GM23338 (cell line): ENCODE data around the gene EPHX1.

Experiments used
- CREB1 ChIP-seq: fragments of 250-450 bp; sonication (Bioruptor Pico); IDR thresholded peaks from 2 replicates; pipeline ENCODE4 v1.5.0; 2020; ENCODE audit warnings: low read depth, mild to moderate bottlenecking, moderate library complexity
- CTCF ChIP-seq, 2 experiments: fragments of 200-600 bp in 1 of 2; sonication (generic) in 1 of 2; conservative IDR thresholded peaks; 2 replicates each; pipeline versions ENCODE4 v1.5.1 to v1.6.1; 2016 to 2017; ENCODE audit warnings: antibody characterized with exemption in 2 of 2, low read depth in 2 of 2, mild to moderate bottlenecking in 2 of 2, moderate library complexity in 1 of 2
- ETS1 ChIP-seq: IDR thresholded peaks from 2 replicates; pipeline ENCODE4 v1.6.1; 2016; ENCODE audit warnings: antibody characterized with exemption
- EZH2 ChIP-seq: fragments of 200-600 bp; sonication (generic); IDR thresholded peaks from one replicate; pipeline ENCODE4 v1.8.0; 2017; ENCODE audit warnings: antibody characterized with exemption, mild to moderate bottlenecking, low read depth; ENCODE audit not compliant: unreplicated experiment
- EZH2phosphoT487 ChIP-seq: fragments of 200-600 bp; sonication (generic); IDR thresholded peaks from one replicate; pipeline ENCODE4 v1.8.1; 2018; ENCODE audit warnings: antibody characterized with exemption; ENCODE audit not compliant: unreplicated experiment
- JUNB ChIP-seq: IDR thresholded peaks from one replicate; pipeline ENCODE4 v1.6.1; 2016; ENCODE audit warnings: antibody characterized with exemption; ENCODE audit not compliant: unreplicated experiment
- NANOG ChIP-seq: IDR thresholded peaks from 2 replicates; pipeline ENCODE4 v1.6.1; 2016; ENCODE audit warnings: antibody characterized with exemption, borderline replicate concordance
- POLR2AphosphoS5 ChIP-seq: IDR thresholded peaks from 2 replicates; pipeline ENCODE4 v1.6.1; 2016; ENCODE audit warnings: antibody characterized with exemption, low read depth
- REST ChIP-seq: IDR thresholded peaks from one replicate; pipeline ENCODE4 v1.6.1; 2018; ENCODE audit warnings: antibody characterized with exemption; ENCODE audit not compliant: unreplicated experiment
- STAT1 ChIP-seq: IDR thresholded peaks from one replicate; pipeline ENCODE4 v1.6.1; 2016; ENCODE audit warnings: antibody characterized with exemption; ENCODE audit not compliant: unreplicated experiment
- ZNF114 ChIP-seq: fragments of 250-450 bp; sonication (Bioruptor Pico); IDR thresholded peaks from 2 replicates; pipeline ENCODE4 v1.5.0; 2020; ENCODE audit warnings: mild to moderate bottlenecking, moderate library complexity
- ZNF462 ChIP-seq: fragments of 250-450 bp; sonication (Bioruptor Pico); IDR thresholded peaks from 2 replicates; pipeline ENCODE4 v1.5.0; 2020; ENCODE audit warnings: mild to moderate bottlenecking, moderate library complexity

- no peak for TF ChIP-seq CTCF (conservative IDR thresholded peaks at IDR 0.05; ENCODE audit: low read depth in 2 of 2)
- no peak for TF ChIP-seq POLR2AphosphoS5
- TF ChIP-seq EZH2 = no peak
- no peak for TF ChIP-seq CREB1 (CRISPR knock-in tag)
- TF ChIP-seq ZNF114 (CRISPR knock-in tag) = no peak
- no peak for TF ChIP-seq ETS1
- no peak for TF ChIP-seq REST
- no peak for TF ChIP-seq STAT1
- no peak for TF ChIP-seq EZH2phosphoT487
- TF ChIP-seq ZNF462 = no peak
- no peak for TF ChIP-seq JUNB
- TF ChIP-seq NANOG = no peak
Observed at GRCh38 chr1:225768662-225769426, 41.1 kb upstream of the EPHX1 start.
